ENCODE results near the gene KCNS1. TPM values are rescaled to one million over a fixed set of nuclear protein-coding genes. Genes with fewer than 3 reads are reported as not detected.
"Not testable (repeated sequence)": the region's sequence is repeated elsewhere in the genome, so short reads cannot be mapped to it uniquely, and the experiment has no call there.

The KCNS1 gene
- 3.5 TPM for total RNA-seq
- long read RNA-seq, partial matches to known transcripts, result 1 of 1 reads
- long read RNA-seq, other reads (novel, unspliced or antisense), result 0 of 1 reads

GRCh38 chr20:45100563-45101245 is at the start of gene KCNS1:
Gene KCNS1, minus strand, starts transcription at chr20:45101127. Its CDS starts 1,891 bp downstream, at chr20:45099236.
- Histone ChIP-seq H3K36me3 (no peaks in the 10 kb centered on the region), H3K27me3 (ENCODE audit: low read depth) (peaks cover 50% of the 10 kb centered on the region), H3K27ac (no peak within 1 kb of the TSS), H3K4me1 (peaks cover 10% of the 10 kb centered on the region), H3K4me3 (peak within 1 kb of the TSS; percentile 31), H3K9me3 (no peaks in the 10 kb centered on the region)
- ATAC-seq (peak; percentile 22 to 57), DNase-seq (no peak)
- TF ChIP-seq CTCF (IDR thresholded peaks at IDR 0.05), result no peak
- intact Hi-C loops (cut with DNase I), result no loop called here

- Histone ChIP-seq H3K4me3 (no peak overlapping the region), H3K9me3 (no peaks in the 10 kb centered on the region), H3K27ac (no peak overlapping the region), H3K4me1 (no peaks in the 10 kb centered on the region), H3K27me3 (ENCODE audit: low read depth) (peaks cover 12% of the 10 kb centered on the region), H3K36me3 (no peaks in the 10 kb centered on the region)
- ATAC-seq, result no peak
- TF ChIP-seq CTCF (IDR thresholded peaks at IDR 0.05), result no peak
- DNase-seq, result no peak
- intact Hi-C loops (cut with DNase I), result no loop called here
These were observed 48.1 kb upstream of the KCNS1 start for GRCh38 chr20:45149062-45149461.

GRCh38 chr20:45140836-45141235 is 39.9 kb upstream of the KCNS1 start:
- Histone ChIP-seq H3K27me3 (ENCODE audit: low read depth) (peaks cover 2% of the 10 kb centered on the region), H3K27ac (no peak overlapping the region), H3K36me3 (no peaks in the 10 kb centered on the region), H3K4me1 (no peaks in the 10 kb centered on the region), H3K9me3 (no peaks in the 10 kb centered on the region), H3K4me3 (no peak overlapping the region)
- TF ChIP-seq CTCF (IDR thresholded peaks at IDR 0.05), result no peak
- DNase-seq (no peak), ATAC-seq (no peak)
- intact Hi-C loops (cut with DNase I), result no loop called here

- H3K4me3 ChIP-seq; H3K27me3 ChIP-seq (ENCODE audit: low read depth); H3K4me1 ChIP-seq; DNase-seq; intact Hi-C loops (cut with DNase I); H3K9me3 ChIP-seq; H3K36me3 ChIP-seq; ATAC-seq; H3K27ac ChIP-seq: not testable (repeated sequence)
These were observed 38.9 kb upstream of the KCNS1 start for GRCh38 chr20:45139733-45140375.

GRCh38 chr20:45138561-45139300 is 37.8 kb upstream of the KCNS1 start:
- no peaks in the 10 kb centered on the region for H3K9me3 ChIP-seq
- peak; percentile 84 for DNase-seq
- no peaks in the 10 kb centered on the region for H3K4me1 ChIP-seq
- no peaks in the 10 kb centered on the region for H3K36me3 ChIP-seq
- no peak overlapping the region for H3K27ac ChIP-seq
- no peak overlapping the region for H3K4me3 ChIP-seq
- H3K27me3 ChIP-seq (ENCODE audit: low read depth), result no peaks in the 10 kb centered on the region
- peak; percentile 70 for TF ChIP-seq CTCF (IDR thresholded peaks at IDR 0.05)
- ATAC-seq, result peak; percentile 85 to 86
- intact Hi-C loops (cut with DNase I), result no loop called here
